Thyroid gland (tissue), 4 donors: ENCODE data around the gene ARHGAP10.

ENCODE experiments used
- POLR2A ChIP-seq, 2 donors: fragments of 450-650 bp; IDR thresholded peaks; one replicate each; pipeline ENCODE4 v1.6.1; 2017; ENCODE audit warnings: antibody characterized with exemption in 2 of 2, mild to moderate bottlenecking in 2 of 2, moderate library complexity in 1 of 2
- TF ChIP-seq, protein P1 (sequence below), 6 experiments: fragments of 200-600 bp in 3 of 6; fragments of 450-650 bp in 3 of 6; sonication (generic) in 3 of 6; IDR thresholded peaks; one replicate each; pipeline ENCODE4 v1.5.1; 2016 to 2019; ENCODE audit warnings: antibody characterized with exemption in 6 of 6, mild to moderate bottlenecking in 2 of 6, inconsistent platforms in 1 of 6, moderate library complexity in 1 of 6

GRCh38 chr4:148101235-148101634, 369.3 kb downstream of the ARHGAP10 start:
- TF ChIP-seq, protein P1, sequence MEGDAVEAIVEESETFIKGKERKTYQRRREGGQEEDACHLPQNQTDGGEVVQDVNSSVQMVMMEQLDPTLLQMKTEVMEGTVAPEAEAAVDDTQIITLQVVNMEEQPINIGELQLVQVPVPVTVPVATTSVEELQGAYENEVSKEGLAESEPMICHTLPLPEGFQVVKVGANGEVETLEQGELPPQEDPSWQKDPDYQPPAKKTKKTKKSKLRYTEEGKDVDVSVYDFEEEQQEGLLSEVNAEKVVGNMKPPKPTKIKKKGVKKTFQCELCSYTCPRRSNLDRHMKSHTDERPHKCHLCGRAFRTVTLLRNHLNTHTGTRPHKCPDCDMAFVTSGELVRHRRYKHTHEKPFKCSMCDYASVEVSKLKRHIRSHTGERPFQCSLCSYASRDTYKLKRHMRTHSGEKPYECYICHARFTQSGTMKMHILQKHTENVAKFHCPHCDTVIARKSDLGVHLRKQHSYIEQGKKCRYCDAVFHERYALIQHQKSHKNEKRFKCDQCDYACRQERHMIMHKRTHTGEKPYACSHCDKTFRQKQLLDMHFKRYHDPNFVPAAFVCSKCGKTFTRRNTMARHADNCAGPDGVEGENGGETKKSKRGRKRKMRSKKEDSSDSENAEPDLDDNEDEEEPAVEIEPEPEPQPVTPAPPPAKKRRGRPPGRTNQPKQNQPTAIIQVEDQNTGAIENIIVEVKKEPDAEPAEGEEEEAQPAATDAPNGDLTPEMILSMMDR (IDR thresholded peaks at IDR 0.05): no peak
- TF ChIP-seq POLR2A (IDR thresholded peaks at IDR 0.05): no peak
